NCI-H345 (cell line): Measurements from ENCODE around the gene SGPP1.
"Not testable (repeated sequence)": the region's sequence is repeated elsewhere in the genome, so short reads cannot be mapped to it uniquely, and the experiment has no call there.

Source experiments
- DNase-seq: peaks from one replicate; lab custom pipeline; 2025; lab: John Stamatoyannopoulos, UW

The SGPP1 gene

DNA sequence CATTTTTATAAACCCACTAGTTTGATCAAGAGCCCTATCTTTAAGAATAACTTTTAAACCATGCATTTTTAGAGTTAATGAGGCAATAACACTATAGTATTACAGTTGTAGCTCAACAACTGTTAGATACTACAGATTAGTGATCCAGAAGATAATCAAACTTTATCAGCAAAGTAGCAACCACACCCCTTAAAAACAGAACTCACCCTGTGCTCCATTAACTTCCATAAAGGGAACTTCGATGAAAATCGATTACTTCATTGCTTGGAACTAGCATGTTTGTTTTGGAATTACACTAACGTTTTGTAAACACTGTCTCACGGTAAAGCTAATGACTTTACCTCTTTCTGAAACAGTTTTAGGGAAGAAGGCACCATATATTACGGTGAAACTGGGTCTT lies 1.4 kb downstream of the SGPP1 start:
- peak; percentile 15 for DNase-seq

DNA sequence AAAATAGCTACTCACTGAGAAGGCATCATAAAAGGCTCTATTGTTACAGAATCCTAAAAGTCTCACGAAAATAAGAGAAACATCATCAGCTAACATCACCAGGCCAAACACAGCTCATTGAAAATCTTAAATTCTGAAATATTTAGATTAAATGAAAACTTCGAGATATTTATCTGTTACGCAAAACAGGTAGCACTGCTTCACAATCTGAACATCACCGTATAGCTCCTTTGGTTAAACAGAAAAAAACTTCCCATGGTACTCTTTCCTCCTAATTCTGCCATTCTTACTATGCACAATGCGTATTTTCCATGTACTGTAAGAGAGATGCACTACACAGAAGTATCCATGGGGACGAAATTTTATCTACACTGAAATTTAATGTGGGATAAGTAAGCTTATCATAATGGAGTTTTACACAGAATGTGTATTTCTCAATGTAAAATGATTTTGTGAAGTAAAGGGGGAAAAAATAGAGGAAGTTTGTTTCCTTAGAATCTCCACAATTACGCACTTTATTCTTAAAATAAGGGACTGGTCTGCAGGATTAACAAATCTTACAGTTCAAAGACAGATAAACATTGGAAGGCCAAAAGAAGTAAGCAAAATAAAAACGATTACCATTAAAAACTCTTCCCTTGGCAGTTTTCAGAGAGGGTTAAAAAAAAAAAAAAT lies 1.9 kb downstream of the SGPP1 start:
- DNase-seq, result no peak

DNA sequence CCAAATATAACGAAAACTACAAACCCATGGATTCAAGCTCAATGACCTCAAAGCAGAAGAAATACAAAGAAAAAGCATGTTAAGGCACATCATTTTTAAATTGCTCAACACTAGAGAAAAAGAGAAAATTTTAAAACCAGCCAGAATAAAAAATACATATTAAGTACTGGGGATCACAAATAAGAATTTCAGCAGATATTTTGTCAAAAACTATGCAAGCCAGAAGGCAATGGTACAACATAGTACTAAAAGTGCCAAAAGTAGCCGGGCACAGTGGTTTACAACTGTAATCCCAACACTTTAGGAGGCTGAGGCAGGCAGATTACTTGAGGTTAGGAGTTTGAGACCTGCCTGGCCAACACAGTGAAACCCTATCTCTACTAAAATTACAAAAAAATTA lies 10.2 kb downstream of the SGPP1 start:
- peak; percentile 23 for DNase-seq

DNA sequence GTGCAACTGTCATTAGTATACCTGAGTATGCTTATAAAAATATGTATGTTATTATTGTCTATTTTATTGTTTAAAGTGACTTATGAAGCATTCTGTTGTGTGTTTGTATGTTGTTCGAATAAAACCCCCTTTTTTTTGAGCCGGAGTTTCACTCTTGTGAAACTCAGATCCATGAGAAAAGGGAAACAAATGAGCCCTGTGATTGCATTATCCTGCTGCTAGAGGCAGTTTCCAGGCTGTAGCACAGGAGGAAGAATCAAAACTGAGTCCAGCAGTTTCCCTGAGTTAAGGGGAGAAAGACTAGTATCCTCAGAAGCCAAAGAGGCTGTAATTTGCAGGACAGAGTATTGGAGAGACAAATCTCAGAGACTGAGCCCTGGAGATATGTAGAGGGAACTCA lies 12.5 kb downstream of the SGPP1 start:
- DNase-seq, result no peak

- no peak for DNase-seq
These were observed 14.1 kb downstream of the SGPP1 start for GRCh38 chr14:63713764-63714163.

GRCh38 chr14:63713058-63713457 lies 14.8 kb downstream of the SGPP1 start:
- no peak for DNase-seq

DNA sequence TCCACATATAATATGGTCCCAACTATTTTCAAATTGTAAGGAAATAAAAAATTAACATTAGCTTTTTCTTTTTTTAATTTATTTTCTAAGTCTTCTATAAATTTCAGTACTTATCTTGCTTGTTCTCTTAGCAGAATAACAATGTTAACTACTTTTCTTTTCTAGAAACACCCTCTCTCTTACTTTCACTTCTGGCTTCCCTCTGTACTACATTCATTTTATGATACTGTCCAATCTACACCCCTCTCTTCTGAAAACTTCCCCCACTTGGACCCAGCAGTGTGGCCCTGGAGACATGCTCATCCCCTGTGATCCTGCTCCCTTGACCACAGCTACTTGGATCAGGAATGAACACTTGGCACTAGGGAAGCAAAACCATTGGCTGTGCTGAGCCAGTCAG lies 15.7 kb downstream of the SGPP1 start:
- DNase-seq, result no peak

- no peak for DNase-seq
These were observed 17.4 kb downstream of the SGPP1 start for GRCh38 chr14:63710497-63710896.

DNA sequence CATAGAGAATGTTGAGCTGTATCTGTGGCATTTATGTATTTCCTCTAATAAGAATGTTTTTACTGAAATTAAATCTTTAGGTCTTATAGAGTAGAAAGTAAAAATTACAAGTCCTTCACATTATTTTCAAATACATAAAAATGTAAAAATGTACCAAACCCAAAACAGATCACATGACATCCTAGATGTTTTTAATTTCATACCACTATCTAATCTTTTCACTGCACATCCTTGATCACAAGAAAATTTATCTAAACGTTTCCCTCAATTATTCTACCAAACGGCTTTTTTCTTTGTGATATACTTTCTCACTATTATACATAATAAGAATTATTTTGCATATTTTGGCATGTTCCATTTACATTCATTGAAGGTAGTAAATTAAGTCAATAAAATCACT lies 18.3 kb downstream of the SGPP1 start:
- no peak for DNase-seq

- no peak for DNase-seq
These were observed 20.6 kb downstream of the SGPP1 start for GRCh38 chr14:63707216-63707615.

- DNase-seq, result no peak
These were observed 22.2 kb downstream of the SGPP1 start for GRCh38 chr14:63705561-63706070.

- DNase-seq, result not testable (repeated sequence)
These were observed 25.3 kb downstream of the SGPP1 start for GRCh38 chr14:63702530-63702929.

GRCh38 chr14:63701606-63702299 lies 26.1 kb downstream of the SGPP1 start:
- no peak for DNase-seq

GRCh38 chr14:63692310-63693020 lies 35.4 kb downstream of the SGPP1 start:
- DNase-seq, result no peak

- DNase-seq, result no peak
These were observed 38.7 kb downstream of the SGPP1 start for GRCh38 chr14:63689132-63689531.

GRCh38 chr14:63686926-63687325 lies 40.9 kb downstream of the SGPP1 start:
- no peak for DNase-seq

DNA sequence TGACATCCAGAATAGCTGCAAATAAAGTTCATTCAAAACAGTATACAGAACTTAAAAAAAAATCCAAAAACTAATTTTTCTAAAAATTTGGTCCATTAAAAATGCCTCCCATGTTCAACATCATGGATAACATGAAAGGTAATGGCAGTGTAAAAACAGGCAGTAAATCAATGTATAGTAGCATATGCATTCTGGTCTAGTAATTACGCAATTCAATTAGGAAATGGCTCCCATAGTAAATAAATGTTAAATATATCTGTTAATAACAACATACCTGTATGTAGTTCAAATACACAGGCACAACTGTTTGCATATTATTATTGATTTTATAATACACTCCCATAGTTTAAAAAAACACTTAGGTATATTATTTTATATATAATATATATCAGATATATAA lies 42.5 kb downstream of the SGPP1 start:
- DNase-seq, result no peak

DNA sequence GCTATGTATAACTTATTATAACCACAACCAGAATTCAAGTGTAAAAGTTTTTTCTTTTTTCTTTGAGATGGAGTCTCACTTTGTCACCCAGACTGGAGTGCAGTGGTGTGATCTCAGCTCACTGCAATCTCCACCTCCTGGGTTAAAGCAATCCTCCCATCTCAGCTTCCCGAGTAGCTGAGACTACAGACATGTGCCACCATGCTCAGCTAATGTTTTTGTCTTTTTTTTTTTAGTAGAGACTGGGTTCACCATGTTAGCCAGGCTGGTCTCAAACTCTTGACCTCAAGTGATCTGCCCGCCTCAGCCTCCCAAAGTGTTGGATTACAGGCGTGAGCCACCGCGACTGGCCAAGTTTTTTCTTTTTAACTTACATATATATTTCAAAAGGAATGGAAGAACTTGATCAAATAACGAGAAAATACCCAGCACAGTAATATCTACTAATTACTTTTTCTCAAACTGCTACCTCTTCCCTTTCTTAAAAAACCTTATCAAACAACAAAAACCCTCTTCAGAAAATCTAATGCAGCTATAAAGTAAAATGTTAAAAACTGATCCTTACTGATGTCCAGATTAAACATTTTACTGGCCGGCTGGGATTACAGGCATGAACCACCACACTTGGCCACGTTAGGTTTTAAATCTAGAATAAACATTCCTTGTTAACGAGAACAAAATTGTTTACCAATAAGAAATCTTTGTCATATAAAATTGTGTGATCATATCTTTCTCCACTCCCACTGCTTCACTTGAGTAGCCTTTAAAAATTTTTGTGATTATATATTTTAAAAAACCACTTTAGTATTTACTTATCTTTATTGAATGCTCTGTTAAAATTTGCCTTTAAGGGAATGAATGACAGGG lies 44.9 kb downstream of the SGPP1 start:
- DNase-seq, result no peak

GRCh38 chr14:63678536-63678935 lies 49.3 kb downstream of the SGPP1 start:
- DNase-seq, result no peak

GRCh38 chr14:63677891-63678379 lies 49.9 kb downstream of the SGPP1 start:
- no peak for DNase-seq

- no peak for DNase-seq
These were observed 51.2 kb downstream of the SGPP1 start for GRCh38 chr14:63676615-63677014.
